Stomach (tissue), 4 donors: Measurements from ENCODE around the gene RBMS1.

ENCODE experiments used
- POLR2A ChIP-seq, 4 donors: fragments of 450-650 bp; IDR thresholded peaks; one replicate each; pipeline ENCODE4 v1.6.1; 2016; ENCODE audit warnings: antibody characterized with exemption in 4 of 4, control low read depth in 2 of 4, mild to moderate bottlenecking in 1 of 4, moderate library complexity in 1 of 4
- POLR2AphosphoS5 ChIP-seq, 3 donors: sonication (generic); formaldehyde crosslinking; IDR thresholded peaks; one replicate each; pipeline ENCODE4 v1.6.1; 2016; ENCODE audit warnings: antibody characterized with exemption in 3 of 3
- TF ChIP-seq, protein P1 (sequence below), 7 experiments: fragments of 450-650 bp in 4 of 7; fragments of 200-600 bp in 3 of 7; sonication (generic) in 3 of 7; IDR thresholded peaks; one replicate each; pipeline ENCODE4 v1.5.1; 2016 to 2019; ENCODE audit warnings: antibody characterized with exemption in 7 of 7, control low read depth in 2 of 7, mild to moderate bottlenecking in 1 of 7

DNA sequence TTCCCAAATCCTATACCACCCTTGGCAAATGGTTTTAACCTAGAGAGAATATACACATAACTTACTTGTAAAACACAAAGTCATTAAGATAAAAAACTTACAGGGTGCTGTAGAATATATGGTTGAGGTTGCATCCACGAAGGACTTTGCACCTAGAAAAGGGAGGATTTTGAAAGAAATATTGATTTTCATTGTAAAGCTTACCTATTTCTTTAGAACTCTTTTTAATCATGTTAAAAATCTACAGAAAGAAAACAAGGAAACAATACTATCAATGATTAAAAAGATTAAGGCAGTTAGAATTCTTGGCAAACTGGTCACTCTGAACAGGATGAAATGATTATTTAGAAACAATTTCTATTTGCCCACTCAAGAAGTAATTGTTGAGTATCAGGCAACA is 212.4 kb downstream of the RBMS1 start:
- TF ChIP-seq, protein P1, sequence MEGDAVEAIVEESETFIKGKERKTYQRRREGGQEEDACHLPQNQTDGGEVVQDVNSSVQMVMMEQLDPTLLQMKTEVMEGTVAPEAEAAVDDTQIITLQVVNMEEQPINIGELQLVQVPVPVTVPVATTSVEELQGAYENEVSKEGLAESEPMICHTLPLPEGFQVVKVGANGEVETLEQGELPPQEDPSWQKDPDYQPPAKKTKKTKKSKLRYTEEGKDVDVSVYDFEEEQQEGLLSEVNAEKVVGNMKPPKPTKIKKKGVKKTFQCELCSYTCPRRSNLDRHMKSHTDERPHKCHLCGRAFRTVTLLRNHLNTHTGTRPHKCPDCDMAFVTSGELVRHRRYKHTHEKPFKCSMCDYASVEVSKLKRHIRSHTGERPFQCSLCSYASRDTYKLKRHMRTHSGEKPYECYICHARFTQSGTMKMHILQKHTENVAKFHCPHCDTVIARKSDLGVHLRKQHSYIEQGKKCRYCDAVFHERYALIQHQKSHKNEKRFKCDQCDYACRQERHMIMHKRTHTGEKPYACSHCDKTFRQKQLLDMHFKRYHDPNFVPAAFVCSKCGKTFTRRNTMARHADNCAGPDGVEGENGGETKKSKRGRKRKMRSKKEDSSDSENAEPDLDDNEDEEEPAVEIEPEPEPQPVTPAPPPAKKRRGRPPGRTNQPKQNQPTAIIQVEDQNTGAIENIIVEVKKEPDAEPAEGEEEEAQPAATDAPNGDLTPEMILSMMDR (IDR thresholded peaks at IDR 0.05), result no peak
- no peak for TF ChIP-seq POLR2AphosphoS5 (IDR thresholded peaks at IDR 0.05)
- TF ChIP-seq POLR2A (IDR thresholded peaks at IDR 0.05), result no peak
